HepG2 (cell line): ENCODE results near the gene TRAF4. TPM values are rescaled to one million over a fixed set of nuclear protein-coding genes. Genes with fewer than 3 reads are reported as not detected.

ENCODE experiments used
- ATAC-seq: fragments of 200-7000 bp; cut with Tn5 transposase; 3 replicates; pipeline ENCODE4 v1.9.1; 2020; ENCODE audit warnings: mild to moderate bottlenecking, moderate library complexity
- BruUV-seq: library from RNA; stranded (reverse); fragments of 400-500 nt; replicated peaks from 2 replicates; lab custom pipeline; 2021; lab: Mats Ljungman, UMichigan
- CTCF ChIA-PET: fragments of 300-600 bp; formaldehyde crosslinking; extraction: SDS; loops from one replicate; lab custom pipeline; 2021; ENCODE audit warnings: low total read pairs, inconsistent platforms, low intra/inter-chr PET ratio; lab: Yijun Ruan, JAX
- POLR2A ChIA-PET: fragments of 350-600 bp; sonication (Branson Sonifier 250); formaldehyde crosslinking; loops from one replicate; lab custom pipeline; 2020; ENCODE audit warnings: antibody characterized with exemption, inconsistent platforms; lab: Yijun Ruan, JAX
- DNase-seq: peaks from one replicate; pipeline ENCODE4 v3.0.0-alpha.2; 2015; ENCODE audit warnings: low spot score
- FAIRE-seq: peaks from 3 replicates; lab custom pipeline; 2011; peaks lifted over from hg19 to GRCh38; lab: Jason Lieb, UNC
- H2AFZ ChIP-seq: one replicate; pipeline ENCODE4 v1.6.1; 2011; ENCODE audit warnings: low read length, inconsistent platforms
- H3K27ac ChIP-seq: fragments of 300-600 bp; 3 replicates; pipeline ENCODE4 v1.8.0; 2011; ENCODE audit warnings: mixed run types, mild to moderate bottlenecking, mixed read lengths, low read length, inconsistent platforms; ENCODE audit not compliant: insufficient read depth; ENCODE audit errors: extremely low read length
- H3K27me3 ChIP-seq, 2 experiments: fragments of 200-600 bp in 1 of 2; 2 replicates in 1 of 2; 3 replicates in 1 of 2; pipeline versions ENCODE4 v1.6.0 to v1.8.0; 2011; ENCODE audit warnings: low read length in 2 of 2, mild to moderate bottlenecking in 2 of 2, moderate library complexity in 2 of 2, inconsistent platforms in 1 of 2; ENCODE audit not compliant: insufficient read depth in 2 of 2, control insufficient read depth in 1 of 2
- H3K36me3 ChIP-seq, 2 experiments: fragments of 200-600 bp in 1 of 2; replicated peaks in 1 of 2; 2 replicates in 1 of 2; 3 replicates in 1 of 2; pipeline versions ENCODE4 v1.5.1 to v1.8.0; 2011; ENCODE audit warnings: low read length in 2 of 2, inconsistent platforms in 1 of 2; ENCODE audit not compliant: insufficient read depth in 2 of 2, control insufficient read depth in 1 of 2
- H3K4me1 ChIP-seq: 2 replicates; pipeline ENCODE4 v1.5.1; 2012; ENCODE audit warnings: low read length, inconsistent platforms; ENCODE audit not compliant: insufficient read depth
- H3K4me2 ChIP-seq: 2 replicates; pipeline ENCODE4 v1.6.0; 2011; ENCODE audit warnings: low read depth, low read length, inconsistent platforms
- H3K4me3 ChIP-seq, 3 experiments: fragments of 200-600 bp in 1 of 3; sonication (generic), shearing (Covaris generic) in 1 of 3; replicated peaks in 1 of 3; 2 replicates each; pipeline ENCODE4 v1.5.1; 2011 to 2016; ENCODE audit warnings: low read length in 3 of 3, inconsistent platforms in 2 of 3, low read depth in 2 of 3, mild to moderate bottlenecking in 2 of 3, control low read depth in 1 of 3, mixed read lengths in 1 of 3; ENCODE audit not compliant: insufficient read depth in 1 of 3
- H3K79me2 ChIP-seq: one replicate; pipeline ENCODE4 v1.6.1; 2011; ENCODE audit warnings: low read length, inconsistent platforms; ENCODE audit not compliant: insufficient read depth
- H3K9ac ChIP-seq: 2 replicates; pipeline ENCODE4 v1.6.0; 2011; ENCODE audit warnings: mild to moderate bottlenecking, low read depth, low read length, inconsistent platforms; ENCODE audit not compliant: insufficient read depth
- H3K9me3 ChIP-seq: 2 replicates; pipeline ENCODE4 v1.5.1; 2012; ENCODE audit warnings: mild to moderate bottlenecking, low read length
- H4K20me1 ChIP-seq: 2 replicates; pipeline ENCODE4 v1.6.0; 2011; ENCODE audit warnings: inconsistent platforms, mild to moderate bottlenecking, low read length, moderate library complexity; ENCODE audit not compliant: insufficient read depth
- CREM ChIP-seq, 2 experiments: sonication (generic) in 1 of 2; formaldehyde crosslinking in 1 of 2; IDR thresholded peaks; 2 replicates each; pipeline versions ENCODE4 v1.4.0 to v1.6.1; 2016 to 2020; ENCODE audit warnings: antibody characterized with exemption in 1 of 2, mild to moderate bottlenecking in 1 of 2, missing genetic modification reagents in 1 of 2
- GATAD2A ChIP-seq: IDR thresholded peaks from 2 replicates; pipeline ENCODE4 v1.6.1; 2016
- GRHL1 ChIP-seq: sonication (generic); formaldehyde crosslinking; conservative IDR thresholded peaks from 2 replicates; pipeline ENCODE4 v1.8.0; 2022; ENCODE audit warnings: missing genetic modification reagents
- HNF1B ChIP-seq: sonication (generic); formaldehyde crosslinking; IDR thresholded peaks from 2 replicates; pipeline ENCODE4 v1.5.1; 2020; ENCODE audit warnings: mild to moderate bottlenecking, moderate library complexity, missing genetic modification reagents
- KDM2A ChIP-seq: sonication (generic); formaldehyde crosslinking; IDR thresholded peaks from 2 replicates; pipeline ENCODE4 v1.4.0; 2020; ENCODE audit warnings: low read depth, missing genetic modification reagents, borderline replicate concordance
- SALL1 ChIP-seq: sonication (generic); formaldehyde crosslinking; IDR thresholded peaks from 2 replicates; pipeline ENCODE4 v1.8.0; 2022; ENCODE audit warnings: mild to moderate bottlenecking, missing genetic modification reagents
- SMYD3 ChIP-seq: sonication (generic); formaldehyde crosslinking; IDR thresholded peaks from 2 replicates; pipeline ENCODE4 v1.8.1; 2023; ENCODE audit warnings: mild to moderate bottlenecking, missing genetic modification reagents
- SP140L ChIP-seq: sonication (generic); formaldehyde crosslinking; IDR thresholded peaks from 2 replicates; pipeline ENCODE4 v1.4.0; 2020; ENCODE audit warnings: missing genetic modification reagents, borderline replicate concordance
- U2AF2 ChIP-seq: fragments of 200-400 bp; formaldehyde crosslinking; IDR thresholded peaks from 2 replicates; pipeline ENCODE4 v1.6.1; 2017; ENCODE audit warnings: low read depth, mild to moderate bottlenecking, low read length
- ZBTB33 ChIP-seq: sonication (generic); formaldehyde crosslinking; IDR thresholded peaks from 2 replicates; pipeline ENCODE4 v1.4.0; 2020; ENCODE audit warnings: missing genetic modification reagents
- ZNF205 ChIP-seq: IDR thresholded peaks from 2 replicates; pipeline ENCODE4 v1.6.1; 2018; ENCODE audit warnings: missing biosample characterization, missing genetic modification reagents
- ZNF460 ChIP-seq: sonication (generic); formaldehyde crosslinking; IDR thresholded peaks from 2 replicates; pipeline ENCODE4 v1.5.1; 2020; ENCODE audit warnings: missing genetic modification reagents, mild to moderate bottlenecking, borderline replicate concordance
- ZNF615 ChIP-seq: sonication (generic); formaldehyde crosslinking; IDR thresholded peaks from 2 replicates; pipeline ENCODE4 v1.5.0; 2020; ENCODE audit warnings: mild to moderate bottlenecking, missing genetic modification reagents, borderline replicate concordance
- ZNF878 ChIP-seq: sonication (generic); formaldehyde crosslinking; IDR thresholded peaks from 2 replicates; pipeline ENCODE4 v1.8.1; 2023; ENCODE audit warnings: mild to moderate bottlenecking, missing genetic modification reagents, moderate library complexity
- WGBS: methylation state at CpG from one replicate; pipeline ENCODE4 v1.1.6; 2017; ENCODE audit warnings: low lambda C conversion rate; 5-methylcytosine and 5-hydroxymethylcytosine counted together
- in situ Hi-C: cut with HindIII; loops from 2 replicates; pipeline ENCODE4 v1.10.0; 2017; ENCODE audit warnings: low pct_unique_long_range_greater_than_20kb; ENCODE audit not compliant: extremely low pct_ligation_motif_present
- intact Hi-C: fragments of 100-400 bp; cut with micrococcal nuclease; formaldehyde crosslinking; loops from one replicate; pipeline ENCODE4 v1.10.0; 2022; ENCODE audit not compliant: unreplicated experiment
- polyA plus RNA-seq, 8 experiments: library from polyadenylated mRNA; depleted of rRNA in 3 of 8; stranded (reverse) in 7 of 8; unstranded in 1 of 8; fragments of >200 nt; fragmentation: Illumina TruSeq in 4 of 8; extraction: Trizol in 4 of 8; gene quantifications; 2 replicates each; pipeline versions ENCODE4 v1.2.1 to v1.2.3, GENCODE V29; 2011 to 2016; ENCODE audit warnings: low read depth in 4 of 8, missing spikeins in 1 of 8, mixed read lengths in 1 of 8; ENCODE audit not compliant: insufficient read depth in 1 of 8
- total RNA-seq, 5 experiments: library from RNA; depleted of rRNA; stranded (reverse); fragments of >200 nt; fragmentation: Illumina TruSeq; extraction: Trizol; gene quantifications; 2 replicates each; pipeline ENCODE4 v1.2.3, GENCODE V29; 2016; ENCODE audit warnings: low read depth in 1 of 5

TRAF4 gene
- total and polyA plus RNA-seq, 2 of the 13 experiments (the other 11 are each of a cell fraction or from before 2014, with no cell fraction given) = 86.0 to 89.9 TPM

GRCh38 chr17:28750178-28751047 is 6.6 kb downstream of the TRAF4 start (continued):
- TF ChIP-seq HNF1B (CRISPR knock-in tag) (no peak; the same call in 1 of the 2 replicates), SMYD3 (CRISPR knock-in tag) (0 out of 2 replicates have a peak, but pooled peaks have one; percentile 66), ZBTB33 (peak; percentile 70), GATAD2A (CRISPR knock-in tag) (peak; percentile 49; the same call in 1 of the 2 replicates), ZNF878 (no peak)

- FAIRE-seq = peak; percentile 18
- BruUV-seq = no TSS peak
- in situ Hi-C loops = no loop called here
- no peak for TF ChIP-seq U2AF2
- peak; percentile 15; the same call in 1 of the 2 replicates for TF ChIP-seq KDM2A (CRISPR knock-in tag)
- TF ChIP-seq ZNF460 (CRISPR knock-in tag) = peak; percentile 82; the same call in 1 of the 2 replicates
- no peak for TF ChIP-seq ZNF615 (CRISPR knock-in tag)
- TF ChIP-seq SP140L (CRISPR knock-in tag) = no peak
- TF ChIP-seq CREM (IDR thresholded peaks at IDR 0.05) = no peak
- no peak for TF ChIP-seq CREM (CRISPR knock-in tag; IDR thresholded peaks at IDR 0.05)
- TF ChIP-seq SALL1 (CRISPR knock-in tag) = no peak
- no peak for TF ChIP-seq ZNF205
- TF ChIP-seq GRHL1 (CRISPR knock-in tag) = no peak
Observed at GRCh38 chr17:28751600-28752366, 8.0 kb downstream of the TRAF4 start.

More at GRCh38 chr17:28751600-28752366, 8.0 kb downstream of the TRAF4 start:
- Histone ChIP-seq H2AFZ (no peak overlapping the region), H3K4me1 (peaks cover 36% of the 10 kb centered on the region), H3K4me3 (no peak overlapping the region), H3K4me2 (no peak overlapping the region), H3K36me3 (peaks cover 30% of the 10 kb centered on the region in 2 experiments), H3K9ac (no peak overlapping the region), H3K27me3 (no peaks in the 10 kb centered on the region), H3K9me3 (no peaks in the 10 kb centered on the region), H4K20me1 (peaks cover 39% of the 10 kb centered on the region), H3K79me2 (peaks cover 7% of the 10 kb centered on the region), H3K27ac (no peak overlapping the region)
- intact Hi-C loops = loop anchor here (2.0 kb wide), 1 partner anchor 67 kb away; no protein-coding TSS in a partner anchor
- ATAC-seq (no peak), DNase-seq (no peak)
- WGBS = 96% methylated on average over 9 of the region's 10 CpGs
- ChIA-PET POLR2A (interaction anchor here (0.8 to 12.3 kb wide), 4 partner anchors 9 to 108 kb away, joined by 3 to 590 read pairs (median 6); partner anchors contain the start of genes BLTP2, NEK8, RPL23A and TLCD1), CTCF (interaction anchor here (4.1 kb wide), 1 partner anchor 24 kb away, joined by 142 read pairs; the partner anchor contains the start of genes NEK8 and TLCD1)
